ENCODE measurements around the gene CFAP68. TPM values are rescaled to one million over a fixed set of nuclear protein-coding genes. Genes with fewer than 3 reads are reported as not detected.
A peak's percentile ranks its signal among the peaks of the same experiment; 100 is the strongest.

CFAP68 gene
- total and polyA plus RNA-seq, 9 of the 15 experiments (the other 6 are each of a cell fraction or from before 2014, with no cell fraction given) = 22.8 to 72.3 (median 52.5) TPM

GRCh38 chr11:111870886-111871692 is 8.3 kb upstream of the CFAP68 start, which contains the start of gene ALG9 (continued):
- peak; percentile 96 for TF ChIP-seq ZNF407 (IDR thresholded peaks at IDR 0.05; ENCODE audit: low read depth)
- TF ChIP-seq TFAP4 (CRISPR knock-in tag; IDR thresholded peaks at IDR 0.05; ENCODE audit: borderline replicate concordance) = peak; percentile 49; the same call in 1 of the 2 replicates
- no peak for TF ChIP-seq LCOR (CRISPR knock-in tag; IDR thresholded peaks at IDR 0.05)
- TF ChIP-seq SUPT5H (IDR thresholded peaks at IDR 0.05) = peak; percentile 68; the same call in 1 of the 2 replicates
